Testis (tissue), 3 donors: ENCODE measurements around the gene MT1X. TPM values are rescaled to one million over a fixed set of nuclear protein-coding genes. Genes with fewer than 3 reads are reported as not detected.

Source experiments
- DNase-seq: peaks from one replicate; pipeline ENCODE4 v3.0.0-alpha.2; 2019
- H3K27ac ChIP-seq, 2 donors: fragments of 200-600 bp; sonication (generic); one replicate each; pipeline ENCODE4 v1.5.1; 2019
- H3K27me3 ChIP-seq: fragments of 200-600 bp; sonication (generic); one replicate; pipeline ENCODE4 v1.5.1; 2019
- H3K36me3 ChIP-seq: fragments of 200-600 bp; sonication (generic); one replicate; pipeline ENCODE4 v1.5.1; 2017; ENCODE audit warnings: low read depth; ENCODE audit errors: missing control alignments
- H3K4me1 ChIP-seq: fragments of 200-600 bp; sonication (generic); one replicate; pipeline ENCODE4 v1.5.1; 2019
- H3K4me3 ChIP-seq, 2 donors: fragments of 200-600 bp; sonication (generic); one replicate each; pipeline ENCODE4 v1.5.1; 2017 to 2019
- H3K9me3 ChIP-seq: fragments of 200-600 bp; sonication (generic); one replicate; pipeline ENCODE4 v1.5.1; 2017
- CTCF ChIP-seq, 3 experiments: fragments of 450-650 bp in 2 of 3; fragments of 200-600 bp in 1 of 3; sonication (generic) in 1 of 3; IDR thresholded peaks; one replicate each; pipeline ENCODE4 v1.5.1; 2016 to 2019; ENCODE audit warnings: antibody characterized with exemption in 3 of 3, mild to moderate bottlenecking in 2 of 3, moderate library complexity in 1 of 3
- POLR2A ChIP-seq: fragments of 450-650 bp; IDR thresholded peaks from one replicate; pipeline ENCODE4 v1.6.1; 2017; ENCODE audit warnings: antibody characterized with exemption, mild to moderate bottlenecking, moderate library complexity
- WGBS, 2 donors: methylation state at CpG; one replicate each; pipeline ENCODE4 v1.1.5; 2018; 5-methylcytosine and 5-hydroxymethylcytosine counted together
- intact Hi-C: fragments of 100-400 bp; cut with DNase I; formaldehyde crosslinking; loops from one replicate; pipeline ENCODE4 v1.15.1; 2023; ENCODE audit warnings: low total_unique reads
- polyA plus RNA-seq: library from polyadenylated mRNA; stranded (reverse); fragments of 350-450 nt; fragmentation: Illumina TruSeq; extraction: RNeasy Lipid Tissue Mini Kit (QIAGEN cat#74804); gene quantifications from one replicate; pipeline ENCODE4 v1.2.3, GENCODE V29; 2014; ENCODE audit warnings: low read depth, low replicate concordance; ENCODE audit not compliant: insufficient read depth
- total RNA-seq, 2 donors: library from RNA; depleted of rRNA; stranded (reverse); fragments of >200 nt; gene quantifications; one replicate each; pipeline ENCODE4 v1.2.3, GENCODE V29; 2016

The MT1X gene
- total and polyA plus RNA-seq, 3 donors from 2014 or later, result 51.7 to 180 (median 77.0) TPM

GRCh38 chr16:56635441-56635967 lies 46.8 kb upstream of the MT1X start:
- peaks cover 19% of the 10 kb centered on the region for H3K4me1 ChIP-seq
- intact Hi-C loops, result no loop called here
- no peak for TF ChIP-seq POLR2A
- no peak for TF ChIP-seq CTCF (IDR thresholded peaks at IDR 0.05)
- H3K27ac ChIP-seq, result no peak overlapping the region
- H3K4me3 ChIP-seq, result peak overlapping the region in 1 of 2 donors; percentile 10
- WGBS, 2 donors, result 16 to 31% methylated on average over 6 to 40 of the region's 40 CpGs
- H3K9me3 ChIP-seq, result no peaks in the 10 kb centered on the region
- no peak for DNase-seq
- H3K36me3 ChIP-seq, result no peaks in the 10 kb centered on the region
- H3K27me3 ChIP-seq, result no peaks in the 10 kb centered on the region

GRCh38 chr16:56636616-56637413 lies 45.5 kb upstream of the MT1X start:
- Histone ChIP-seq H3K27ac (no peak overlapping the region), H3K36me3 (no peaks in the 10 kb centered on the region), H3K9me3 (no peaks in the 10 kb centered on the region), H3K4me3 (no peak overlapping the region), H3K27me3 (no peaks in the 10 kb centered on the region), H3K4me1 (peaks cover 17% of the 10 kb centered on the region)
- intact Hi-C loops, result no loop called here
- 61 to 62% methylated on average over 9 of the region's 9 CpGs for WGBS, 2 donors
- no peak for DNase-seq
- TF ChIP-seq POLR2A, result no peak
- TF ChIP-seq CTCF (IDR thresholded peaks at IDR 0.05), result no peak

- Histone ChIP-seq H3K27me3 (no peaks in the 10 kb centered on the region), H3K4me3 (peak within 1 kb of the TSS in 1 of 2 donors; percentile 47), H3K4me1 (peaks cover 14% of the 10 kb centered on the region), H3K27ac (peak within 1 kb of the TSS in 1 of 2 donors; percentile 28), H3K9me3 (no peaks in the 10 kb centered on the region), H3K36me3 (no peaks in the 10 kb centered on the region)
- WGBS, 2 donors, result 9 to 21% methylated on average over 35 to 62 of the region's 68 CpGs
- intact Hi-C loops, result no loop called here
- TF ChIP-seq CTCF (IDR thresholded peaks at IDR 0.05) (no peak), POLR2A (no peak)
- DNase-seq, result peak; percentile 83
These were observed 44.2 kb upstream of the MT1X start, which contains the start of gene MT1A for GRCh38 chr16:56637814-56638750. TSS of gene MT1A (plus strand) at chr16:56638666. CDS start at chr16:56638739, 73 bp downstream.

- DNase-seq, result no peak
- no peaks in the 10 kb centered on the region for H3K9me3 ChIP-seq
- 44 to 63% methylated on average over 1 of the region's 1 CpG for WGBS, 2 donors
- H3K27ac ChIP-seq, result no peak overlapping the region
- intact Hi-C loops, result no loop called here
- TF ChIP-seq POLR2A, result no peak
- no peak for TF ChIP-seq CTCF (IDR thresholded peaks at IDR 0.05)
- no peaks in the 10 kb centered on the region for H3K36me3 ChIP-seq
- H3K27me3 ChIP-seq, result no peaks in the 10 kb centered on the region
- peaks cover 19% of the 10 kb centered on the region for H3K4me1 ChIP-seq
- H3K4me3 ChIP-seq, result no peak overlapping the region
These were observed 43.2 kb upstream of the MT1X start for GRCh38 chr16:56639045-56639444.
